GM18951 (cell line): ENCODE measurements around the gene APOBEC3H.
"Not testable (repeated sequence)": the region's sequence is repeated elsewhere in the genome, so short reads cannot be mapped to it uniquely, and the experiment has no call there.

Source experiments
- POLR2A ChIP-seq: IDR thresholded peaks from 4 replicates; pipeline ENCODE4 v1.6.1; 2011; ENCODE audit warnings: mild to moderate bottlenecking; ENCODE audit not compliant: insufficient read length, insufficient read depth; ENCODE audit errors: extremely low read depth
- in situ Hi-C: fragments of 300-500 bp; cut with MboI; formaldehyde crosslinking; loops from one replicate; pipeline ENCODE4 v1.12.0; 2022; ENCODE audit warnings: low sequenced_read_pairs, mixed read lengths, inconsistent platforms; ENCODE audit not compliant: unreplicated experiment

The APOBEC3H gene

DNA sequence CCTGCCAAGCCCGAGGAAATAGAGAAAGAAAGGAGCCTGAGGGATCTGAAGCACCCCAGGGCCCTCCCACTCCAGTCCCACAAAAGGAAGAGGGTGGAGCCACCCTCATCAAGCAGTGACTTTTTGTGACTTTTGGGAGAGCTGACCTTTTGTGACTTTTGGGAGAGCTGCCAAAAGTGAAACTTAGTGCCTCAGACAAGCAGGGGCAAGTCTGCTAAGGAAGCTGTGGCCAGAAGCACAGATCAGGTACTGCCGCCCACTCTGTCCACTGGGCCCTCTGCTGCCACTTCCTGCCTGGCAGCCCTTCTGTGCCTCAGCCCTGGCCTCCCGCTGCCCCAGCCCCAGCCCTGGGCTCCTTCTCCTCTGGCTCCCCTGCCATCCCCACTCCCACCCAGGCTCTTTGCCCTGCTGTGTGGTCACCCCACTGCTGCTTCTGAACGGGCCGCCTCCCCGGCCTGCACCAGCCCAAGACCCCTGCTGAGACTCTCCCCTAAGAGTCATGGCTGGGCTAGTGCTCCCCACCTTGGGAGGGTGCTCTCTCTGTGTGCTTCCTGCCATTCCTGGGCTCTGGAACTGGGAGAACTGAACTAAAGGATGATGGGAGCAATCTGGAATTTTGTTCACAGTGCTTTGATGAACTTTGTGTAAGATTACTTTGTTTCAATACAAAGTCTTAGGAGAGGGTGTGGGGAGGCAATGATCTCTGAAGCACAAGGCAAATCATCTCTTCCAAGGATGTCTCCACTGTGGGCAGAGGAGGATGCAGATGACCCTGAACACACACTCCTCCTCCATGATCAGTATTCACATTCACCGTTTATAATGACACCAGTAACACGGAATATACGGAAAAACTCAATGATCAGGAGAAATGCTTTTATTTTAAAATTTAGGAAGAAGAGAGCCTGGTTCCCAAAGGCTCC lies at the start of gene APOBEC3H:
Gene APOBEC3H, plus strand, starts transcription at position 147 of the 923 bp plus-strand sequence. CDS start 3,035 bp downstream, outside the sequence.
- TF ChIP-seq POLR2A, result peak; percentile 48
- in situ Hi-C loops, result no loop called here

- in situ Hi-C loops, result not testable (repeated sequence)
These were observed 47.6 kb upstream of the APOBEC3H start for GRCh38 chr22:39049486-39049885.

- in situ Hi-C loops, result not testable (repeated sequence)
These were observed 45.1 kb upstream of the APOBEC3H start for GRCh38 chr22:39051844-39052495.

DNA sequence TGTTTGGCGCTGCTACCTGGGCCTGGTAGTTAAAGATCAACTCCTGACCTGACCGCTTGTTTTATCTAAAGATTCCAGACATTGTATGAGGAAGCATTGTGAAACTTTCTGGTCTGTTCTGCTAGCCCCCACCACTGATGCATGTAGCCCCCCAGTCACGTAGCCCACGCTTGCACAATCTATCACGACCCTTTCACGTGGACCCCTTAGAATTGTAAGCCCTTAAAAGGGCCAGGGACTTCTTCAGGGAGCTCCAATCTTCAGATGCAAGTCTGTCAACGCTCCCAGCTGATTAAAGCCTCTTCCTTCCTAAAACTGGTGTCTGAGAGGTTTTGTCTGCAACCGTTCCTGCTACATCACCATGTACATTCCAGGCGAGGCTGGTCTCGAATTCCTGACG lies 41.4 kb upstream of the APOBEC3H start:
- in situ Hi-C loops, result no loop called here
- TF ChIP-seq POLR2A, result no peak

GRCh38 chr22:39061290-39061689 lies 35.8 kb upstream of the APOBEC3H start:
- in situ Hi-C loops, result not testable (repeated sequence)

DNA sequence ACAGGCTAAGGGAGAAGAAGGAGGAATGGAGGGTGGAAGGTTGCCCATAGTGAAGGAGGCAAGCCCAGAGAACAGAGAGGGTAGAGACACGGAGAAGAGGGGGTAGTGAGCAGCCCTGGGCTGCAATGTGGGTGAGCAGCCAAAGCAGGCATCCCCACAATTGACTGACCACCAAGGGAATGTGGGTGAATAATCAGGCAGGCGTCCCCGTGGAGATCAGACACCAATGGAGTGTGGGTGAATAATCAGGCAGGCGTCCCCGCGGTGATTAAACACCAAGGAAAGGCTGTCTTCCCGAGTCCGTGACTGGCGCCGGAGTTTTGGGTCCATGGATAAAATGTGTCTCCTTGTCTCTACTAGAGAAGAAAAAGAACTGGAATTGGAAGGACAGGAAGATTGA lies 35.1 kb upstream of the APOBEC3H start:
- in situ Hi-C loops, result not testable (repeated sequence)

DNA sequence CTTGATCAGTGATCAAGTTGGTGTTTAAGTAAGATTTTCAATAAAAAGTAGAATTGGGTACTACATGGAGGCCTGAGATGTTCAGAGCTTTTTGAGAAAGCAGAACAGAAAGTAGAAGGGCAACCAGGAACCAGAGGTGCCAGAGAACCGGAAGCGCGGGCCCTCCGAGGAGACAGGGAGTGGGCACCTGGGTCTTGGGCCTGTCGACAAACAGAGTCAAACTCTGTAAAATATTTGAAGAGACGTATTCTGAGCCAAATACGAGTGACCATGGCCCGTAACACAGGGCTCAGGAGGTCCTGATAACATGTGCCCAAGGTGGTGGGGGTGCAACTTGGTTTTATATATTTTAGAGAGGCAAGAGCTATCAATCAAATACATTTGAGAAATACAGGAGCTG lies 33.1 kb upstream of the APOBEC3H start:
- in situ Hi-C loops, result not testable (repeated sequence)

GRCh38 chr22:39066442-39067276 lies 30.4 kb upstream of the APOBEC3H start:
- in situ Hi-C loops, result not testable (repeated sequence)

GRCh38 chr22:39068033-39068785 lies 28.8 kb upstream of the APOBEC3H start:
- TF ChIP-seq POLR2A, result no peak
- in situ Hi-C loops, result no loop called here

More at GRCh38 chr22:39066442-39067276, 30.4 kb upstream of the APOBEC3H start:
- peak; percentile 35 for TF ChIP-seq POLR2A

DNA sequence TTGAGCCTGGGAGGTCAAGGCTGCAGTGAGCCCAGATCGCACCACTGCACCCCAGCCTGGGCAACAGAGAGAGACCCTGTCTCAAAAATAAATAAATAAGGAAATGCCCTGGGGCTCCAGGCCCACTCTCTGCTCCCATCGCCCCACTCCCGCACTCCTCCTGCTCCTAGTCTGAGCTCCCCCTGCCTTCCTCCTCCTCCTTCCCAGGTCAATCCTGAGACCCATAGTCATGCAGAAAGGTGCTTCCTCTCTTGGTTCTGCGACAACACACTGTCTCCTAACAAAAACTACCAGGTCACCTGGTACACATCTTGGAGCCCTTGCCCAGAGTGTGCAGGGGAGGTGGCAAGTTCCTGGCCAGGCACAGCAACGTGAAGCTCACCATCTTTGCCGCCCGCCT lies 26.9 kb upstream of the APOBEC3H start:
- in situ Hi-C loops, result no loop called here
- TF ChIP-seq POLR2A, result no peak

- in situ Hi-C loops, result not testable (repeated sequence)
These were observed 24.5 kb upstream of the APOBEC3H start for GRCh38 chr22:39072581-39072981.

- TF ChIP-seq POLR2A, result no peak
- in situ Hi-C loops, result no loop called here
These were observed 23.1 kb upstream of the APOBEC3H start for GRCh38 chr22:39073981-39074380.

- in situ Hi-C loops, result loop anchor here (5.0 kb wide), 1 partner anchor 34 kb away; the partner anchor contains the start of gene APOBEC3F
These were observed 20.7 kb upstream of the APOBEC3H start for GRCh38 chr22:39076155-39077025.
